NB4 (cell line): ENCODE measurements around the gene CNPY2.

Source experiments
- MYC ChIP-seq: IDR thresholded peaks from 2 replicates; pipeline ENCODE4 v1.6.1; 2011; ENCODE audit warnings: low read depth, low read length
- POLR2A ChIP-seq: IDR thresholded peaks from 2 replicates; pipeline ENCODE4 v1.6.1; 2011; ENCODE audit warnings: mild to moderate bottlenecking; ENCODE audit not compliant: insufficient read length; ENCODE audit errors: extremely low read depth
- TF ChIP-seq, protein P1 (sequence below): IDR thresholded peaks from 2 replicates; pipeline ENCODE4 v1.6.1; 2011; ENCODE audit warnings: low read depth, low read length
- TF ChIP-seq, protein P2 (sequence below): IDR thresholded peaks from one replicate; pipeline ENCODE4 v1.5.1; 2012; ENCODE audit warnings: low read depth, low read length

DNA sequence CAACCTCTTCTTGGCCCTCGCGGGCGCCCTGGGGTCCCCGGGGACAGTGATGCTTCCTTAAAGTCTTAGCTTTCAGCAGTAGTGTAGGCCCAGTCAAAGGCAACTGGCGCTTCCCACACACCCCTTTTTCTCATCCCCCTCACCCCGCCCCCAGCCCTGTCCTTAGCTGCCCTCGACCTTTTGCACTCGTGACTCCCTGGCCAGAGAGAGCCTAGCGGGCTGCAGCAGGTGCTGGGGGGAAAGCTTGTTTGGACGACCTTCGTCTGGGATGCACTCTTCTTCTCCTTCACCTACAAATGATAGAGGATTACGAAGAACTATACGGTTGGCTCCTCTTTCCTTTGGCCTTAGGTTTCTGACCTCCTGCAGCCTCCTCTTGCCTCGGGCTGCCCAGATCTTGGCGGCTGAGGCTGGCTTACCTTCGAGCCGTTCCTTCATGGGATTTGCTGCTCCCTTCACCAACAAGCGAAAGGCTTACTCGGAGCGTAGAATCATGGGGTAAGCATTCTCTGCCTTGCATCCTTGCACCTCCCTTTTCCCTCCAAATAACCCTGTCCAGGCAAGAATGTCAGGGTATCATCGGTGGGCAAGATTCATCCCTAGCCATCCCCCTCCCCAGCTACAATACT lies 48.2 kb downstream of the CNPY2 start:
- TF ChIP-seq, protein P1, sequence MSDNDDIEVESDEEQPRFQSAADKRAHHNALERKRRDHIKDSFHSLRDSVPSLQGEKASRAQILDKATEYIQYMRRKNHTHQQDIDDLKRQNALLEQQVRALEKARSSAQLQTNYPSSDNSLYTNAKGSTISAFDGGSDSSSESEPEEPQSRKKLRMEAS, result no peak
- TF ChIP-seq, protein P2, sequence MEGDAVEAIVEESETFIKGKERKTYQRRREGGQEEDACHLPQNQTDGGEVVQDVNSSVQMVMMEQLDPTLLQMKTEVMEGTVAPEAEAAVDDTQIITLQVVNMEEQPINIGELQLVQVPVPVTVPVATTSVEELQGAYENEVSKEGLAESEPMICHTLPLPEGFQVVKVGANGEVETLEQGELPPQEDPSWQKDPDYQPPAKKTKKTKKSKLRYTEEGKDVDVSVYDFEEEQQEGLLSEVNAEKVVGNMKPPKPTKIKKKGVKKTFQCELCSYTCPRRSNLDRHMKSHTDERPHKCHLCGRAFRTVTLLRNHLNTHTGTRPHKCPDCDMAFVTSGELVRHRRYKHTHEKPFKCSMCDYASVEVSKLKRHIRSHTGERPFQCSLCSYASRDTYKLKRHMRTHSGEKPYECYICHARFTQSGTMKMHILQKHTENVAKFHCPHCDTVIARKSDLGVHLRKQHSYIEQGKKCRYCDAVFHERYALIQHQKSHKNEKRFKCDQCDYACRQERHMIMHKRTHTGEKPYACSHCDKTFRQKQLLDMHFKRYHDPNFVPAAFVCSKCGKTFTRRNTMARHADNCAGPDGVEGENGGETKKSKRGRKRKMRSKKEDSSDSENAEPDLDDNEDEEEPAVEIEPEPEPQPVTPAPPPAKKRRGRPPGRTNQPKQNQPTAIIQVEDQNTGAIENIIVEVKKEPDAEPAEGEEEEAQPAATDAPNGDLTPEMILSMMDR, result no peak
- TF ChIP-seq POLR2A (no peak), MYC (no peak; the same call in 1 of the 2 replicates)
